GM18507 (cell line): ENCODE measurements around the gene MAB21L4.

Experiments
- DNase-seq: peaks from one replicate; pipeline ENCODE4 v3.0.0; 2011; ENCODE audit warnings: low read depth; ENCODE audit not compliant: insufficient read length; ENCODE audit errors: extremely low spot score
- FAIRE-seq: peaks from 2 replicates; lab custom pipeline; 2011; peaks lifted over from hg19 to GRCh38; lab: Jason Lieb, UNC

MAB21L4 gene

DNA sequence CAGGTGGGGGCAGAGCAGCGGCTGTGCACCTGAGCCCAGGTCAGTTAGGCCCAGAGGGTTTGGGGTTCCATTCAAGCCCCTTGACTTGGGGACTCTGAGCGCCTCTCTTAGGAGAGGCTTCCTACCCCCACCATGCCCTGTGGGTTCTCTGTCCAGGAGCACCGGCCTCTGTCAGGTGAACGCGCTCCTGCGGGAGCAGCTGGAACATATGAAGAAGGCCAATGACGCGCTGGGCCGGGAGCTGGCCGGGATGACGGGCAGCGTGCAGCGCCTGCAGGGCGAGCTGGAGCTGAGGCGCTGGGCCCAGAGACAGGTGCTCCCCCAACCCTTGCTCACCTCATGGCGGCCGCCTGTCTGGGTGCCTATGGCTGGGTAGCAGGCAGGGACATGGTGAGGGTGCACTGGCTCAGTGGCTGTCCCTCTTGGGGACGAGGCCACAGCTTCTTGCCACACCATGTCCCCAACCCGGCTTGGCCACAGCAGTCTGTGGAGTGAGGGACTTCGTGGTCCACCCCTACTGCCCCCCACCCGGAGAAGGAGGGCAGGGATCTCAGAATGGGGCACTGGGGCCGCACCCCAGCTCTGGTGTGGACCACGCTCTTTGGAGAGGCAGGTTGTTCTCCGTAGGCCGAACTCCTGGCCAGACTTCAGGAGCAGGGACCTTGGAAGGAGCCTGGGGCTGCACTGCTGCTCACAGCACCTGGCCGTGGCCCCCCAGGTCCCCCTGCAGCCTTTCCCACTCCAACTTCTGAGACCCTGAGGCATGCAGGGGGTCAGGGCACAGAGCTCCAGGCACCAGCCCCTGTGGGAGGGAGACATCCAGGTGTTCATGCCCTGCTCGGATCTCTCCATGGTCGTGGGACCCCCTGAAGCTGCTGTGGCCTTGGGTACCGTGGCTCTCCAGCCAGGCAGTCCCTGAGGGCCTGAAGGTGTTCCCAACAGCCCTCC lies 29.9 kb upstream of the MAB21L4 start:
- FAIRE-seq (no peak), DNase-seq (no peak)

DNA sequence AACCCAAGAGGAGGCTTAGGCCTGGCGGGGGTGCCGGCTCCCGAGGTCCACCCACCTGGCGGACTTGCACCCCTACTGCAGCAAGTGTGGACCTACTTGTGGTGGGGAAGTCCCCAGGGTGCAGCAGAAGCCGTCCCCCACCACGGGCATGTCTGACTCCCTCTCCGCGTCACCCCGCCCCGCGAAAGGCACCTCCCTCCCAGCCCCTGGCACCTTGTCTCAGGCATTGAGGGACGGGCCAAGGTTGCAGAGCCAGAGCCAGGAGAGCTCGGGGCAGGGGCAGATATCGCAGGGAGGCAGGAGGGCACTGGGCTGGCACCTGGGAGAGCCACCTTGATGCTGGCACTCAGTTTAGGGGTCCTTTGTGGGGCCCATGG lies 29.2 kb upstream of the MAB21L4 start:
- DNase-seq, result no peak
- no peak for FAIRE-seq

DNA sequence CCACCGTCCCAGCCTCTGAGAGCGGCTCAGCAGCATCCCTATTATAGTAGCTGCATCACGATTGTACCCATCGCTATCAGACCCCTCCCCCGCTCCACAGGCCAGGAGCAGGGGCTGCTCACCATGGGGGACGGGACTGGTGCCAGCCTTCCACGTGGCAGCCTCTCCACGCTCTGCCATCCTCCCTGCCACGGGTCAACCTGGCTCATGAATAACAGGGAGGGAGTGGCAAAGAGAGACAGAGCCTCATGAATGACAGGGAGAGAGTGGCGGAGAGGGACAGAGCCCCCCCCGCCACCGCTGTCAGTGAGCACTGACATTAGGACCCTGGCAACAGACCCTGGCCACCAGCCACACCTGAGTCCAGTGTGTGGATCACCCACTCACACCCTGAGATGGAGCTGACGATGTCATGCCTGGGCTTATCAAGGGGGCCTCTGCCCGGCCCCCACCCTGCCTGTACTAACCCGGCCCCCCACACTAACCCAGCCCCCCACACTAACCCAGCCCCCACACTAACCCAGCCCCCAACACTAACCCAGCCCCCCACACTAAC lies 27.1 kb upstream of the MAB21L4 start:
- FAIRE-seq (no peak), DNase-seq (no peak)

DNA sequence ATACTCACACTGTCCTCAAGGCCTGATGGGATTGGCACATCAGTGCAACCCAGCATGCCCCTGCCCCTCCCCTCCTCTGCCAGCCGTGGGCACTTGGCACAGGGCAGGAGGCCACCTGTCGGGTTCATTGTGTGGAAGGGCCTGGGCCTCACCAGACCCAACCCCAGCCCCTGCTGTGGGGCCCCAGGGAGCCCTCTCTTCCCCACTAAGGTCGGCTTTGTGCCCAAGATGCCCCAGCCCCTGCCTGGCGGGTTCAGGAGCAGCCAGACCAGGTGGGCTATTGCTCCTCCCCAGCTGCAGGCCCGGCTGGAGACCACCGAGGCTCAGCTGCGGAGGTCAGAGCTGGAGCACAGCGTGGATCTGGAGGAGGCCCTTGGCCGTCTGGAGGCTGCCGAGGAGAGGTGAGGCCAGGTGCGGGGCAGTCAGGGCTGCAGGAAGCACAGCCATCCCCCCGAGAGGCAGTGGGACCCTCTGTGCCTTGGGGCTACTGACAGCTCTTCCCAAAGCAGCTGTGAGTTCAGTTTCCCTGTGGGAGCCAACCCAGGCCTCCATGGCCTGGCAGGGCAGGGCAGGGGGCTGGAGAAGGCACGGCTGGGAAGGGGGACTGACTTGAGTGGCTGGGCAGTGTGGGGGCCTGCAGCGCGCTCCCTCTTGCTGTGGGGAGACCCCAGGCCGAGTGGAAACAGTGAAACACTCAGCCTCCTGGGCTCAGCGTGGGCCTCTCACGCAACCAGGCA lies 26.5 kb upstream of the MAB21L4 start:
- FAIRE-seq (no peak), DNase-seq (no peak)

DNA sequence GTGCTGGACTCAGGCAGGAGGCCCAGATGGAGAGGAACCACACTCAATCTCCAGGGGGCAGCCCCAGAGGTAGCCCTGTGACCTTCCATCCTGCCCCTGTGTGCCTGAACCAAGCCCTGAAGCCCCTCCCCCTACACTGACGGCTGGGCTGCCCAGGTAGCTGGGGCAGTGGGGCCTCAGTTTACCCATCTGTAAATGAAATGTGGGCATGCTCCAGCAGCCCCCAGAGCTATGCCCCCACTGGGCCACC lies 26.0 kb upstream of the MAB21L4 start:
- FAIRE-seq, result no peak
- DNase-seq, result no peak

DNA sequence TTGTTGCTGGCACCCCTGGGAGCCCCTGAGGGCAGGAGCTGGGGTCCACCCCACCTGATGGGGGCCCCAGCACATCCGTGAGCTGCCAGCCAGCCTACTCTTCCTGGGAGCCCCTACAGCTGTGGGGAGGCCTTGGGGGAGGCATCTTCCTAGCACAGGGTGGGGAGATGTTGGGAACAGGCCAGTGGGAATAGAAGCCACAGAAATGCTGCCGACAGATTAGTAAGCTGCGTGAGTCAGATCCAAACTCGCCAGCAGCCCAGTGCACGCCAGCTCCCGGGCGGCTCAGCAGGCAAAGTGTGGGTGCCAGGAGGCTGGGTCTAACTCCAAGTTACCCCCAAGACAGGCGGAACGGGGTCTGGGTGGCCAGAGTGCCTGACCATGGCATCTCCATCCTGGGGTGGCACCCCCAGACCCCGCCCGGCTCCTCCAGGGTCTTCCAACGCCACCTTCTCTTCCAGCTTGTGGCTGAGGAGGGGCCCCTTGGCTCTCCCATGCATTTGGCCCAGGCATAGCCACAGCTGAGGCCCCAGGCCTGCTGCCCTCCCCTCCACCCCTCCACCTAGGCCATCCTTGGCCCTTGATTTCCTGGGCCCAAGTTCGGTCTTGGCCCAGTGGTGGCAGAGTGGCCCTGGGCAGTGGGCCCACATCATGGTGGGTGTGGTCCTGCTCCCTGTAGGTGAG lies 25.5 kb upstream of the MAB21L4 start:
- no peak for FAIRE-seq

DNA sequence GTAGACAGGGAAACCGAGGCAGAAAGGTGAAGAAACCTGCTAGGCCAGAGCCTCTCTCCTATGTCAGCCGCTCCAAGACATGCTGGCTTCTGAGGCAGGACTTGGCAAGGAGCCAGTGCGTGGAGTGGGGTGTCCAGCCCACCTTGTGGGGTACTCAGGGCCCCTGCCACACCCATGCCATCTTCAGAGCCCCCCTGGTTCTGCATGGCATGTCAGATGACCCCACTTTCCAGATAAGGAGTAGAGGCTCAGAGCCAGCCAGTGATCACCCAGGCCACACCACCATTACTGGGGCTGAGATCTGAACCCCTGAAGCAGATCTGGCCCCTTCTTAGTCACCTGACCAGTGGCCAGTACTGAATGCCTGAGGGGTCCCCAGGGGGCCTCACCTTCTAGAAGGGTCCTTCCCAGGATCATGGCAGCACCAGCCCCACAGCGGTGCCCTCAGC lies 24.9 kb upstream of the MAB21L4 start:
- DNase-seq, result no peak
- FAIRE-seq, result no peak

More for the DNA sequence above, 25.5 kb upstream of the MAB21L4 start:
- DNase-seq, result no peak

DNA sequence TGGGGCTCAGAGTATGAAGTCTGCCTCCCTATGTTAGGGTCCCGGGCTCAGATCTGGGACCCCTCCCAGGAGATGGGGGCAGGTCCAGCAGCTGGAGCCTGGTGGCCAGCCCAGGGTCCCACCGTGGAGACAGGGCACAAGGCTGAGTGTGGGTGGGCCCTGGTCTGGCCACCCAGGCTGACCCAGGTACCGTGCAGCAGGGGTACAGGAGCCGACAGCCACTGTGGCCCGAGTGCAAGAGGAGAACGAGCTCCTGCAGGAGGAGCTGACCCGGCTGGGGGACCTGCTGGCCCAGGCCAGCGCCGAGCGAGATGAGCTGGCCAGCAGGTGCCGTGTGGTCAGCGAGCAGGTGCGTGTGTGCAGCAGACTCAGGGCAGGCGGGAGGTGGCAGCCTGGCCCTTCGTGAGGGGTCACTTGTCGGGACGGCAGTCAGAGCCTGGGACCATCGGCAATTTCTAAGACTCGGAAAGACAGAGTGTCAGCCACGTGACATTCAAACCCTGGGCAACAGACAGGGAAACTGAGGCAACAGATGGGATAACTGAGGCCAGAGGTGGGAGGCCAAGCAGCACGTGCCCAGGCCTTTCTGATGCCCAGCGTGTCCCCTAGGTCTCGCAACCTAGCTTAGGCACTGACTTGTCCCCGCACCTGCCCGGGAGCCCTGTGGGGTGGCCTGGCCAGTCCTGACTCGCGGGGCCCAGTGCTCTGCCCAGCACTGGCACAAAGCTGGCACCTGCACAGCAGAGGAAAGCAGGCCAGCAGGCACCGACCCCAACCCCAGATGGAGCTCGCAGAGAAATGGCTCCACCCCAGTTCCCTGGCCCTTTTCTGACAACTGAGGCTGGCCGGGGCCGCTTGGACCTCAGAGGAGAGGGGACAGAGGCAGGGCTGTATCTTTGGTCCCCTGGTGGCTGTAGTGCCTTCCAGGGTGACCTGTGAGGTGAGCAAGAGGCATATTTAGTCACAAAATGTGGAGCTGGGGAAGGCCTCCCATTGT lies 24.1 kb upstream of the MAB21L4 start:
- no peak for DNase-seq
- no peak for FAIRE-seq

DNA sequence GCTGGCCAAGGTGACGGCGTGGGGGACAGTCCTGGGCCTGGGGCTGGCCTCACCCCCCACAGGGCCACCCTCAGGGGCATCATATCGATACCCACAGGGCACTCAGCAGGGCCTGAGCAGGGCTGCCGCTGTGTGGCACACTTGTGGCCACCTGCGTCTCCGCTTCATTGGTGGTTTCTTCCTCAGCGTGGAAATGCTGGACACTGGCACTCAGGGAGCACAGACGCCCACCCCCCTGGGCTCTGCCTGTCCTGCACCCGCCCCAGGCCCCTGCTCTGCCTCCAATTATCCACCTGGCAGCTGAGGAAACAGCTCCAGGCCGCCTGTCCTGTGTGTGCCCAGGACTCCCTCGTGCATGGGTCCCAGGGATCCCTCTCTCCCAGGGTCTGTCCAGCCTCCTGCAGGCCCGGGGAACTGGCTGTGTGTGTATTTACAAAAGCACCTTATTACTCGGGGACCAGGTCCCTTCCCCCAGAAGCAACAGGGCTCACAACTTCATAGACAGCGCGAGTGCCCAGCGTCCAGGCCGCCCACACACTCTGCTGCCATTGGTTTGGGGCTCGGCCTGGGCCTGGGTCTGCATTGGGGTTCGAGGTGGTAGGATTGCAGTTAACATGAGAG lies 23.3 kb upstream of the MAB21L4 start:
- FAIRE-seq, result no peak
- no peak for DNase-seq

DNA sequence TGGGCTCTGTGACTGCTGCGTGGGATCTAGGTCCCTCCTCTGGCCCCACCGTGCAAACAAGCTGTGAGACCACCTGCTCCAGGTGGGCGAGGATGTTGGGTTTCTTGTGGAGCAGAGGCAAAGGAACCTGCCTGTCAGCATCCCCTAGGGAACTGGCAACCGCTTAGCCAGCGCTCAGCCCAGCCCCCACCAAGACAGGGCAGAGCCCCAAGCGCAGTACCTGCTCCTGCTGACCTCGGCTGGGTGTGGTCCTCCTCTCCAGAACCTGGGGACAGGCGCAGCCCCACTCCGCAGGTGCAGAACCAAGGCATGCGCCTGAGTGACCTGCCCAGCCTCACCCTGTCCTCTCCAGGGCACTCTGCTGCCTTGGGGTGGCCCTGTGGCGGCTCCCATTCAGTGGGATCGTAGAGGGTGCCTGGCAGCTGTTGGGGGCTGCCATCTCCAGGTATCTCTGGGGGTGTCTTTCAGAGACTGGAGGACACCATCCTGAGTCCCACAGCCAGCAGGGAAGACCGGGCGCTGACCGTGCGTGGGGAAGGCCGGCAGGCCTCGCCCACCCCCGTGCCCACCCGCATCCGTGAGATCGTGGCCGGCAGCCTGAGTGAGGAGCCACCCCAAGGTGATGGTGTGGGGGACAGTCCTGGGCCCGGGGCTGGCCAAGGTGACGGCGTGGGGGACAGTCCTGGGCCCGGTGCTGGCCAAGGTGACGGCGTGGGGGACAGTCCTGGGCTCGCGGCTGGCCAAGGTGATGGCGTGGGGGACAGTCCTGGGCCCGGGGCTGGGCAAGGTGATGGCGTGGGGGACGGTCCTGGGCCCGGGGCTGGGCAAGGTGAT lies 22.5 kb upstream of the MAB21L4 start:
- FAIRE-seq (no peak), DNase-seq (no peak)

DNA sequence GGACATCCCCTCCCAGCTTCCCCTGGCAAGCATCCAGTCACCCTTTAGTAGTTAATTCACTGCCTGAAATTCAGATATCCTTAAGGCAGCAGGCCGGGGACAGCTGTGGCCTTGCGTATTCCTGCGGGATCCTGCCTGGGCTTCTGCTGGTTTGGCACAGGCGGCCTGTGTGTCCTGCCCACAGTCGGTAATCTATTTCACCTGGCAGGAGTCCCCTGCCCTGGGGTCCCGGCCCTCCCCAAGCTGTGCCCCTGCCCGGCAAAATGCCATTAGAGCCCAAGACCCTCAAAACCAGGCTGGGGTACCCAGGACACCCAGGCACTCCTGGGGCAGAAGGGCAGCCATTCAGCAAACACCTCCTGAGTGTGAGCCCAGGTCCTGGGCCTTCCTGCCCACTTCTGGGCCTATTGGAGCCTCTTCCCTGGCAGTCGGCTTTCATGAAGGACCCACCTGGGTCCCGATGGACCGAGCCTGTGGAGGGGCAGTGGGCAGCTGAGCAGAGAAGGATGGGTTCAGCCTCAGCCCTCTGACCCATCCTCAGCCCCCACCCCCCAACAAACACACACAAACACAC lies 21.8 kb upstream of the MAB21L4 start:
- FAIRE-seq (no peak), DNase-seq (no peak)

DNA sequence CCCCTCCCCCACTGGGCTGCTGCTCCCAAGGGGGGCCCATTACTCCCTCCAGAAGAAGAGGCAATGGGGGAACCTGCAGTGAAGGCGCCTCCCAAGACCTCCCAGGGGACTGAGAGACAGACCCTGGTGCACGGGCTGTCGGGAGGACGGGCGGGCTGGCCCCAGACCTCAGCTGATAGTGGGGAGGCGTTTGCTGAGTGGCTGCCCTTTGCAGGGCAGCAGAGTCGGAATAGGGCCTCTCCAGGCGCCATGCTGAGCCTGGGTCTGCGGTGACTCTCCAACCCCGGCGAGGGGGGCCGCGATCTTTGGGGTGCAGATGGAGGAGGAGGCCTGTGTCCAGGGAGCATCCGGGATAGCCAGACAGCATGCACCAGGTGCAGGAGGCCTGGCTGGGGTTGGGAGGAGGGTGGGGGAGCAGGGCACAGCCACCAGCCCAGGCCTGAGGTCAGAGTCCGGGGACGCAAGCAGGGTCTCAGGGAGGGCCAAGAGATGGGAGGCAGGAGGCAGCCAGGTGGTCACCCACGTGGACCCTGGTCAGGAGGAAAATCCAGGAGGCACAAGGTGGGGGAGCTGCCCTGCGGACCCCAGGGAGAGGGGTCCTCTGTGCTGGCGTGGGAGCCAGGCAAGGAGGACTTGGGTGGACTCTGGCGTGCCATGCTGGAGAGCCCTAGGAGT lies 21.2 kb upstream of the MAB21L4 start:
- no peak for FAIRE-seq
- DNase-seq, result no peak

DNA sequence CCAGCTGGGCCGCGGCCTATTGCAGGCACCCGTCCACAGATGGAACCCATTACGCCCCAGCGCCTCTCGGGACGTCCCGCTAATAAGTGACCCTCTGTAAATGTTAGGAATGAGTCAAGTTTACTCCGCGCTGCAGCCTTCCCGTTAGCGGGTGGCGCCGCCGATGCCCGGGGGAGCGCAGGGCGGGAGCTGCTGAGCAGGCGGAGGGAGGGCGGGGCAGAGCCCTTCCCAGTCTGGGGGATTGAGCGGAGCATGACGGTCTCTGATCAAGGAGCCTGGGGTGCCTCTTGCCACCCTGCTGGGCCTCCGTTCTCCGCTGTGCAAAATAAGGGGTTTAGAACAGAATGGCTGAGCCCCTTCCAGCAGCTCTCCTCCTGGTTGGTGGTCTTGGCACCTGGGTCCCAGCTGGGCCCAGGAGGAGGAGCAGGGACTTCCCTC lies 20.6 kb upstream of the MAB21L4 start:
- FAIRE-seq (no peak), DNase-seq (no peak)

DNA sequence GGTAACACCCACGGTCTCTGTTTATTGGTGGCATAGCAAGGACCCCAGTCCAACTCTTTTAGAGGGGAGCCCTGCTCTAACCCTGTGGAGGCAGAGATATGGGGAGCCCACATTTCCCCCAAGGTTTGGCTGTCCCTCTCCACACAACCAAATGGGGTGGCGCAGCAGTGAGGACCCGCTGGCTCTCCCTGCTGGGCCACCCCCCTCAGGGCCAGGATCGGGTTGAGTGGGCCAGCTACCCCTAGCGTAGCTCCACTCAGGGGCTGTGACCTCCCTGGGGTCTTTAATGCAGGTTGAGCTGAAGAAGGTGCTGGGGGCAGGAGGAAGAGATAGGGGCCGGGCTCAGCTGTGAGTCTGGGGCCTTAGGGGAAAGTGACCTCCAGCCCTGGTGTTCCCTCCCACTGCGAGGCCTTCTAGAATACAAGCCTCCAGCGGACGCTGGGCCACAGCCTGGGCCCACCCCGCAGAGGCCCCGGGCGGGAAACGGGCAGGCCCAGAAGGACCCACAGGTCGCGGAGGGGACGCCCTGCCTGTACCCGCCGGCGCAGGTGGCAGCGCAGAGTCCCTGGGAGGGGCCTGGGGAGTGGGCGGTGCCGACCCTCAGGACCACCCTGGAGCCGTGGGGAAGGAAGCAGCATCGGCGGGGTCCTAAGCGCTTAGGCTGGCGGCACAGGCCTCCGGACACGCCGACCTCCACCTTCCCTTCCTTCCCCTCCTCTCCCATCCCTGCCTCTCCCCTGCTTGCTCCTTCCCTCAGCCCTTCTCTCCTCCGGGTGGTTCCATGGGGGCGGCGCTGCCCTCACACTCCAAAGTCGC lies 19.8 kb upstream of the MAB21L4 start:
- no peak for DNase-seq
- no peak for FAIRE-seq

DNA sequence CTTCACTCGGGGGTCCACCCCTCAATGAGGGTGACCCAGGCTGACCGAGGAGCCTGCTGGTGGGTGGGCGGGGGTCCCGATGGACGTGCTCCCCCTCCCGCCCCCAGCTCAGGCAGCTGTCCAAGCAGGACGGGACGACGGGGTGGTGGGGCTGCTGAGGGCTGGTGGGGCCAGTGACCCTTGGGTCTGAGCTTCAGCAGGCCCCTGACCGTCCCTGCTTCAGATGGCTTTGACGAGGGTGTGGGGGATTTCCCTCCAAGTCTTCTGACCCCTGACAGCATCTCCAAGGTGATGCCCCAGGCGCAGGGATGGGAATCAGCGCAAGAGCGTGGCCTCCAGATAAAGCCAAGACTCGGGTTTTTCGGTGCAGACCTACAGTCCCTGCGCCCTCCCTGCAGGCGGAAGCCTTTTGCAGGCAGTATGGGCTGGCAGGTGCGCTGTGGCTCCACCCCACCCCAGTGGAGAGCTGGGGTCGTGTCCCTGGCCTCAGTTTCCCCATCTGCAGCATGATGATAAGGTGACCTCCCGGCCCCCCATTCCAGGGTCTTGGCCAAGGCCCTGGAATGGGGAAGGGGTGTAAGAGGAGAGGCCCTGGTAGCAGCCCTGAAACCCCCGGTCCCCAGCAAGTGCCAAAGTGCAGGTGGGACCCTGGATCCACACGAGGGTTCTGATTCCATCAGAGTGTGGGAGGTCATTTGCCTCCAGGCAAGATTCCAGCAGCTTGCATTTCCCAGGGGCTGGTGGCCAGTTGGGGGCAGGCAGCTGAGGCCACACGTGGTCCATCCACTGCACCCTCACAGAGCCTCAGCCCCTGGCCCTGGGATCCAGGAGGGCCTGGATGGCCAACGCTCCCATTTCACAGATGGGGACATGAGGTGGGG lies 18.9 kb upstream of the MAB21L4 start:
- DNase-seq (no peak), FAIRE-seq (no peak)
